GM18861 (cell line): Measurements from ENCODE around the gene CASP6.

Experiments
- ATAC-seq: cut with Tn5 transposase; IDR thresholded peaks from one replicate; pipeline ENCODE4 v1.9.1; 2021; ENCODE audit not compliant: unreplicated experiment

CASP6 gene

GRCh38 chr4:109702950-109703663 lies at the start of gene CASP6:
TSS of gene CASP6 (minus strand) at chr4:109703445. CDS start at chr4:109703395, 50 bp downstream.
- peak; percentile 63 for ATAC-seq

DNA sequence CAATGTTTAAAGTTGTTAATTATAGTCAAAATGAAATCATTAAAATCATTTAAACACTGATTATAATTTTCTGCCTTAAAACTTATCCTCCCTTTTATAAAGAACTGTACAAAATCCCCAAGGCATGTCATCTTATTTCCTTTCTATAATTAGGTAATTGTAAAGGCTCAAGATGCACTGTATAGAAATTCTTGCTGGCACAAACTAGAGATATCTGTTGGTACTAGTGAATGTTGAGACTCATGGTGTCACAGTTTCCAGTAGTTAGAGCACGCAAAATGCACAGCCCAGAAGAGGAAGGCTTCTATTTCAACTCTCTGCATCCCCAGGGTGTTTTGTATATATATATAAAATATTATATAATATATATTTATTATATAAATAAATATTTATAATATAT lies 49.3 kb upstream of the CASP6 start:
- no peak for ATAC-seq

DNA sequence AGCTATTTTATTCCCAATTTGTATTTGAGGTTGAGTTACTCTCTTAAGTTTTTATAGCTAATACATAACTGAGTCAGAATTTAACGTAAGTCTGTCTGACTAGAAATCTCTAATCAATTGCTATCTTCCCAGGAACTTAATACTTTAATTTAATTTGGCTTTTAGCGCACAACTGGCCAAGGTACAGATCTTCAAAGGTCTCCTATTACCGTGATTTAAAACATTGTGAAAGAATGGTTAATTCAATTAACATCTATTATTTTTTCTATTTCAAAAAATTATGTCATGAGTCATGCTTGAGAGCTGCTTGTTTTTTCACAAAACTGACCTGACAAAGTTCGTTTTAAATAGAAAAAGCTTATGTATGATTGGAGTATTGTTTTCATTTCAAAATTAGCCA lies 48.6 kb upstream of the CASP6 start:
- no peak for ATAC-seq

- no peak for ATAC-seq
Measured at GRCh38 chr4:109750652-109751244, 47.5 kb upstream of the CASP6 start.

DNA sequence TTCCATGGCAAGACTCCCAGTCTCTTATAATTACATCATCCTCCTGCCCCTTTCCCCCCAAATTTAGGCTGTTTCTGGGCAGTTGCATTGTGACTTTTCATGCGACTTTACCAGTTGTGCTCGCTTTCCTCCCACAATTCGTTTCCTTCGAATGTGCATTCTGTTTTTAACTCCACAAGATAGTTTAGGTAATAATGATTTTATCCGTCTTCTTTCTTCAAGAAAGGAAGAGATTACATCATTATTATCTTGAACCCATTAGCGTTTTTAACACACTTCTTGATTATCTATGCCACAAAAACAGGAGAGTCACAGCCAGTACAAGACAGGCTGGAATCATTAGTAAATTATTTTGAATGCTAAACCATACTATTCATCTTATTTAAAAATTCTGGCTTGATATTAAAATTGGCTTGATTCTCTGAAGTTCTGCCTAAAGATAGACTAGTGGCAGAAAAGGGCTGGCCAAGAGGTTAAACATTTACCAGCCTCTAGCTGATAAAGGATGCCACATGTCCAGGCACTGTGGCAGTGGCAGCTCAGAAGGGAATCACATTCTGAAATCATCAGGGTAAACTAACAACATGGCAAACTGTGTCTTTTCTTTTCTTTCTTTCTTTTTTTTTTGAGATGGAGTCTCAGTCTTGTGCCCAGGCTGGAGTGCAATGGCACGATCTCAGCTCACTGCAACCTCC lies 46.3 kb upstream of the CASP6 start:
- no peak for ATAC-seq

- no peak for ATAC-seq
Measured at GRCh38 chr4:109748114-109748513, 44.9 kb upstream of the CASP6 start.

- no peak for ATAC-seq
Measured at GRCh38 chr4:109746728-109747127, 43.5 kb upstream of the CASP6 start.

DNA sequence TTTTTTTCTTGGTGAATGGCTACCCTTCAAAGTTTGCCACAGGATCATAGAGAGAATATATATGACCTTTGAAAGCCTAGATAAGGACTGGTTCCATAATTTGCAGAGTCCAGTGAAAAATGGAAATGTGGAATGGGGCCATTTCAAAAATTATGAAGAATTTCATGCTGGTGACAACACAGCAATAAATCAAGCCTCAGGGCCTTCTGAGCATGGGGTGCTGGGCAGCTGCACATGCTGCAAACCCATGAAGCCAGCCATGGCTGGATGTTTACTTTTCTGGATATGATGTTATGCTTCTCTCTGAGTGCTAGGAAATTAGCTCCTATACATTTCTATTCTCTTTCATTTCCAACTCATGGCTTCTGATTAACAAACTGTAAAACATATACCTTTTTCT lies 42.6 kb upstream of the CASP6 start:
- no peak for ATAC-seq

DNA sequence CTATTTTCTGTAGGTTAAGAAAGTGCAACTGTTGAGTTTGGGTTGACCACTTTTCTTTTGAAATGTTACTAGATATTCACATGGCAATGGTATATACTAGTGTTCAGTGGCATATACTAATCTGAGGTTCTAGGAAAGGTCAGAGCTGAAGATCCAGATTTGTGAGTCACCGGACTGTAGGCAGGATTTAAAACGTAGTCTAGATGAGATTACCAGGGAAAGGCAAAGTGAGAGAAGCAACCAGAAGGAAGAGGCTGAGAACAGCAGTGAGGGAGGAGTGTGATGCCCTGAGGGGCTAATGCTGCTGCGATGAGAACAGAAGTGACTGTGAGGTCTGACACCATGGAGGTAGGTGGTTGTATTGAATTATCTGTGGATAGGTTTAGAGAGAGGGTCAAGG lies 36.3 kb upstream of the CASP6 start:
- ATAC-seq: no peak

DNA sequence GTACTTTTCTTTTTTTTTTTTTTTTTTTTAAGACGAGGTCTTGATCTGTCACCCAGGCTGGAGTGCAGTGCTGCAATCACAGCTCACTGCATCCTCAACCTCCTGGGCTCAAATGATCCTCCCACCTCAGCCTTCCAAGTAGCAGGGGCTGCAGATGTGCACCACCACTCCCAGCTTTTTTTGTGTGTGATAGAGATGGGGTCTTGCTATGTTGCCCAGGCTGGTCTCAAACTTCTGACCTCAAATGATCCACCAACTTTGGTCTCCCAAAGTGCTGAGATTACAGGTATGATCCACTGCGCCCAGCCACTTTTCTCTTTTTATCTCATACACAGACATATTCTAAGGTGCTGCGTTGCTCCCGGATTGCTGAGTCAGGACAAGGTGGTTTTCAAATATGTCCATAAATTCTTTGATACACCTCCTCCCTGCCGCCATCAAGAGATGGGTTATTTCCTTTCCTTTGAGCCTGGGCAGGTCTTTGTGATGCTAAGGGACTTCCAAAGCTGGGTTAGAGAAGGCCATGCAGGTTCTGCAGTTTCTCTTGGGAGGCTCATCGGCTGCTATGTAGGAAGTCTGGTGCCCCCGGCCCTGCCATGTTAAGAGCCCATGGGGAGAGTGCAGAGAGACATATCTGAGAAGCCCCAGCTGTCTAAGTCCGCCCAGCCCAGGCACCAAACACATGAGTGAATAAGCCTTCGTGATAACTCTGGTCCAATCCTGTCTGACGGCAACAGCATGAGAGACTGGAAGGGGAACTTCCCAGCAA lies 35.0 kb upstream of the CASP6 start:
- no peak for ATAC-seq

GRCh38 chr4:109735566-109736365 lies 32.5 kb upstream of the CASP6 start:
- no peak for ATAC-seq

GRCh38 chr4:109733728-109734127 lies 30.5 kb upstream of the CASP6 start:
- ATAC-seq: no peak

GRCh38 chr4:109730619-109731545 lies 27.6 kb upstream of the CASP6 start:
- no peak for ATAC-seq

DNA sequence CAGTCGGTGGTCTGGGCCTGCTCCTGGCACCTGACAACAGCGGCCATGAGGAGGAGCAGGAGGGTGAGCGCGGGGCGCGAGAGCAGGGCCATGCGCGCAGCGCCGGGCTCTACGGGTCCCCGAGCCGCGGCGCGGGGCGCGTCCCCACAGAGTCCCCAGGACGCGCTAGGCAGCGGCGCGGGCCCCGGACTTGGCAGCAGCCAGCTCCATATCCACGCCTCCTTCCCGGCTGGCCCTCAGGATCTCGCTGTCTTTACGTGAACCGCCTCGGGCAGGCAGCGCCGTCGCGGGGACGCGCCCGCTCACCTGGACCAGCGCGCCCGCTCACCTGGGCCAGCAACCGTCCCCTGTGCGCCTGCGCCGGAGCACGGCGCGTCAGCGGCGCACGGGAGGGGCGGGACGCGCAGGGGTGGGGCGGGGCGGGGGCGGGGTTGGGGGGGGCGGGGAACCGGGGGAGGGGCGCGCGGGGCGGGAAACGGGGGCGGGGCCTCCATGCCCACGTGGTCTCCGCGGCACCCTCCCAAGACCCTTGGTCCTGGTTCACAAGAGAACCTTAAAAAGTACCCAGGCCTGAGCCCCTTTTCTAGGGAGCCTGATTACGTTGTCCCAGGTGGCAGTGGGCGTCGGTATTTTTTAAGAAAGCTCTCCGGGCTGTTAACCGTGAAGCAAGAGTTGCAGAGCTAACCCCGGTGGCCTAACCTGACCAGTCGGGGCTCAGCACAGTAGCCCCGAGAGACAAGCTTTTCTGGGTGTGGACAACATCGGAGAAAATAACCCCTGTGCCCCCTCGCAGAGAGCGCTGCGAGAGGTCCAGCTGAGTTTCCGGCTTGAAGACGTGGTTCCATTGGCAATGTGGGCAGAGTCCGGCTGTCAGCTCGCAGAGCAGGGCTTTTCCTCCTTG lies 26.7 kb upstream of the CASP6 start, which contains the start of gene PLA2G12A:
TSS of gene PLA2G12A (minus strand) at position 353 of the 901 bp plus-strand sequence. CDS start at position 92, 261 bp downstream.
- peak; percentile 73 for ATAC-seq

DNA sequence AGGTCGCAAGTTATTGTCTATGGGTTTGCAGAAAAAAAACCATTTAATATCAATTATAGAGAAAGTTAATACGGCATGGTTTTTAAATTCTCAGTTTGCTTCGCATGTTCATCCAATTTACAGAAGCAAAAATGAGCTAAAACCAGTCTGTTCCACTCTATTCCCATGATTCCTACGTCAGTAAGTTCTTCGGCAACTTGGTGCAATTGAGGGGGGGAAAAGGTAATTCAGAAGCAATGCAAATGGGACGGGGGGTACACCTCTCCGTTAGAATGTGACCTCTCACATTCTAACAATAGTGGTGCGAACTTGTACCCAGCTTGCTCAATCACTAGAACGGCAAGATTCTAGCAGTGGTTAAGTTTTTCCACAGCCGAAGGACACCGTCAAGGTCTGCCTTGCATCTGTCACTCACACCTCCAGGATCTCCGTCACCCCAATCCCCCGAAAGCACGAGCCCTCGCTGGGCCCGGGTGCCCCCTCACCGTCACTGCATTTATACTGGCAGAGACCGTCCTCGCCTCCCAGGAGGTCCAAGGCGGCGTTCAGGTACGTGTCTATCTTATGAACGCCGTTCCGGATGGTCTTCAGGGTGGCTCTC lies 26.0 kb upstream of the CASP6 start:
- no peak for ATAC-seq

DNA sequence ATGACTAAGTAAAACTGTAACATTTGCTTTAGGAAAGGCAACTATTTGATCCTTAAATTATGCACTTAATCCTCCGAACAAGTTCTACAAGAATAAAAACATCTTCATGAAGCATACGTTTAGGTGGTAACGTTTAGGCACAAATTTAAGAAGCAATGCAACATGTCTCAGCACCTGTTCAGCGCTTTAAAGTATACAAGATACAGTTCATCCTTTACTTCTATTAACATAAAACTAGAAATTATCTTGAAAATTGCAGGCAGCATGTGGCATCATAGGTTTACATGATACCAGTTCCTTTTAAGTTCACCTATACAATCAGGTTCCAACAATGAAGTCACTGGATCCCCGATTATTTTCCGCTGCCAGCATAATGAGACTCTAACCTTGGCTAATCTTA lies 25.1 kb upstream of the CASP6 start:
- no peak for ATAC-seq

- no peak for ATAC-seq
Measured at GRCh38 chr4:109723110-109723509, 19.9 kb upstream of the CASP6 start.

DNA sequence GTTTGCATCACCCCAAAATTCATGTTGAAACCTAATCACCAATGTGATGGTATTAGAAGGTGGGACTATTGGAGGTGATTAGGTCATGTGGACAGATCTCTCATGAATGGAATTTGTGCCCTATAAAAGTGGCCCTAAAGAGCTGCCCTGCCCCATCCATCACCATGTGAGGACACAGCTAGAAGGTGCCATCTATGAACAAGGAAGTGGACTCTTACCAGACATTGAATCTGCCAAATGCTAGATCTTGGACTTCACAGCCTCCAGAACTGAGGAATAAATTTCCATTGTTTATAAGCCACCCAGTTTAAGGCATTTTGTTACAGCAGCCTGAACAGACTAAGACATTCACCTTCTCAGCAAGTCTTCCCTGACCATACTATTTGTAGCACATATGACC lies 19.1 kb upstream of the CASP6 start:
- no peak for ATAC-seq
